ENCODE data around the gene BRIP1. TPM values are rescaled to one million over a fixed set of nuclear protein-coding genes. Genes with fewer than 3 reads are reported as not detected.
"Not testable (repeated sequence)": the region's sequence is repeated elsewhere in the genome, so short reads cannot be mapped to it uniquely, and the experiment has no call there.

BRIP1 gene
- total RNA-seq, 2 experiments from 2014 or later: 20.1 TPM

DNA sequence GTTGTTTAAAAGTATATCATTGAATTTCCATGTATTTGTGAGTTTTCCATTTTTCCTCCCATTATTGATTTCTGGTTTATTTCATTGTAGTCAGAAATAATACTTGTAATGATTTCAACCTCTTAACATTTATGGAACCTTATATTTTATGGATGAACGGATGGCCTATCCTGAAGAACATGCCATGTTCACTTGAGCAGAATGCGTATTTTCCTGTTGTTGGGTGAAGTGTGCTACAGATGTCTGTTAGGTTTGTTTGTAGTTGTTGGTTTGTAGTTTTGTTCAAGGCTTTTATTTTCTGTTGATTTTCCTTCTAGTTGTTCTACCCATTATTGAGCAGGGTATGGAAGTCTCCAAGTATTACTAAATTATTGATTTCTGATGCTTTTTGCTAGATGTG lies 165.1 kb downstream of the BRIP1 start:
- H3K27ac Mint-ChIP-seq: no peak overlapping the region
- ATAC-seq (ENCODE audit: low read depth) (no peak), DNase-seq (no peak)
- peaks cover 35% of the 10 kb centered on the region for H3K36me3 Mint-ChIP-seq
- no peaks in the 10 kb centered on the region for H3K27me3 Mint-ChIP-seq
- no peaks in the 10 kb centered on the region for H3K4me1 Mint-ChIP-seq
- no peak overlapping the region for H3K4me3 Mint-ChIP-seq
- peaks cover 18% of the 10 kb centered on the region for H3K9me3 Mint-ChIP-seq
- POLR2A ChIA-PET: no interaction called here

DNA sequence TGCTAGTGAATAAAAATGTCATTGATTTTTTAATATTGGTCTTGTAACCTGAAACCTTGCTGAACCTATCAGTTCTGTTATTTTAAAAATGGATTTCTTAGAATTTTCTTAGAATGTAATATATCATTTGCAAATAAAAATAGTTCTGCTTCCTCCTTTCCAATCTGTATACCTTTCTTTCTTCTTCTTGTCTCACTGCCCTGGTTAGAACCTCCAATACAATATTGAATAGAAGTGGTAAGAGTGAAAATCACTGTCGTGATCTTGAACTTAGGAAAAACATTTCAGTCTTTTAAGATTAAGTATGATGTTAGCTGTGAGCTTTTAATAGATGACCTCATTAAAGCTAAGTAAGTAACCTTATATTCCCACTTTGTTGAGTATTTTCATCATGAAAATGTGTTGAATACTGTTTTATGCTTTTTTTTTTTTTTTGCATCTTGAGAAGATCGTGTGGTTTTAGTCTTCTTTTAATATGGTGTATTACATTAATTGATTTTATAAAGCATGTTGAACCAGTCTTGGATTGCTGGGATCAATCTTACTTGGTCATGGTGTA lies 167.5 kb downstream of the BRIP1 start:
- Mint-ChIP-seq H3K27ac (no peak overlapping the region), H3K9me3 (peaks cover 5% of the 10 kb centered on the region), H3K27me3 (no peaks in the 10 kb centered on the region), H3K4me3 (no peak overlapping the region), H3K36me3 (peaks cover 40% of the 10 kb centered on the region), H3K4me1 (no peaks in the 10 kb centered on the region)
- POLR2A ChIA-PET: no interaction called here
- no peak for DNase-seq
- ATAC-seq (ENCODE audit: low read depth): no peak

DNA sequence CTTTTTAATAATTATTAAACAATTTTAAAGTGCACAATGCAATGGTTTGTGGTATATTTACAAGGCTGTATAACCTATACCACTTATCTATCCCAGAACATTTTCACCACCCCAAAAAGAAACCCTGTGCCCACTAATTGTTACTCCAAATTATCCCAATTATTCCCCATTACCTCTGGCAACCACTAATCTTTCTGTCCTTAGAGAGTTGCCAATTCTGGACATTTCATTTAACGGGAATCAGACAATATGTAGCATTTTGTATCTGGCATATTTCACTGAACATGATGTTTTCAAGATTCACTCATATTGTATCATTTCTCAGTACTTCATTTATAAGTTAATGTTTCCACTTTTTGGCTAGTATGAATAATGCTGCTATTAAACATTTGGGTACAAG lies 169.2 kb downstream of the BRIP1 start:
- Mint-ChIP-seq H3K4me1 (peaks cover 2% of the 10 kb centered on the region), H3K27ac (no peak overlapping the region), H3K4me3 (no peak overlapping the region), H3K27me3 (no peaks in the 10 kb centered on the region), H3K9me3 (peaks cover 4% of the 10 kb centered on the region), H3K36me3 (peaks cover 45% of the 10 kb centered on the region)
- POLR2A ChIA-PET: no interaction called here
- no peak for ATAC-seq (ENCODE audit: low read depth)
- no peak for DNase-seq

DNA sequence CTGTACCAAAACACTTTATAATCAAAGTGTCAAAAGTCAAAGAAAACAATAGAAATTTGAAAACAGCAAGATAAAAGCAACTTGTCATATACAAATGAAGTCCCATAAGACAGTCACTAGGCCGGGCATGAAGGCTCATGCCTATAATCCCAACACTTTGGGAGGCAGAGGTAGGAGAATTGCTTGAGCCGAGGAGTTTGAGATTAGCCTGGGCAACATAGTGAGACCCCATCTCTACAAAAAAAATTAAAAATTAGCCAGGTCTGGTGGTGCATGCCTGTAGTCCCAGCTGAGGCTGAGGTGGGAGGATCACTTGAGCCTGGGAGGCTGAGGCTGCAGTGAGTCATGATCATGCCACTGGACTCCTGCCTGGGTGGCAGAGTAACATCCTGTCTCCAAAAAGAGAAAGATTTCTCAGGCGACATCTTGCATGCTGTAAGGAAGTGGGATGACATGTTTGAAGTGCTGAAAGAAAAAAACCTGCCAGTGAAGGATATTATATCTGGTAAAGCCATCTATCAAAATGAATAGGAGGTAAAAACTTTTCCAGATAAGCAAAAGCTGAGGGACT lies 173.6 kb downstream of the BRIP1 start:
- POLR2A ChIA-PET: no interaction called here
- no peak for DNase-seq
- no peaks in the 10 kb centered on the region for H3K9me3 Mint-ChIP-seq
- H3K27me3 Mint-ChIP-seq: no peaks in the 10 kb centered on the region
- no peak overlapping the region for H3K27ac Mint-ChIP-seq
- no peak for ATAC-seq (ENCODE audit: low read depth)
- H3K4me1 Mint-ChIP-seq: peaks cover 2% of the 10 kb centered on the region
- no peak overlapping the region for H3K4me3 Mint-ChIP-seq
- H3K36me3 Mint-ChIP-seq: peaks cover 50% of the 10 kb centered on the region

DNA sequence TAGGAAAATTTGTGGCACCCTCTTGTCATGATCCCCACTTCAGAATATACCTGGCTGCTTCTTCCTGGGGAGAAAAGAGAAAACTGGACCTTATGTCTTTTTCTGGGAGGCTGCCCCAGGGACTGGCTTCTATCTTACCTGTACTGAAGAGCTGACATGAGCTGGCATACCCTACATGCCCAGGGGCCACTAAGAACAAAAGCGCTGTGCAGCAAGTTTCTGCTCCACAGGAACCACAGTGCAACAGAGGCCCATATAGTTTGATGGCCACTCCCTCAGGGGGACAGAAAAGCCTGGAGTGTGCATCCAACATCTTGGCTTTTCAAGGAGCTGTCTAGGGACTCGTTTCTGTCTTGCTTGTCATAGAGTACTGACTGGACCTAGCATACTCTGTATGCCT lies 175.6 kb downstream of the BRIP1 start:
- Mint-ChIP-seq H3K36me3 (peaks cover 54% of the 10 kb centered on the region), H3K4me1 (peaks cover 2% of the 10 kb centered on the region), H3K27ac (no peak overlapping the region), H3K4me3 (no peak overlapping the region), H3K27me3 (no peaks in the 10 kb centered on the region), H3K9me3 (no peaks in the 10 kb centered on the region)
- no peak for DNase-seq
- POLR2A ChIA-PET: no interaction called here
- ATAC-seq (ENCODE audit: low read depth): no peak

DNA sequence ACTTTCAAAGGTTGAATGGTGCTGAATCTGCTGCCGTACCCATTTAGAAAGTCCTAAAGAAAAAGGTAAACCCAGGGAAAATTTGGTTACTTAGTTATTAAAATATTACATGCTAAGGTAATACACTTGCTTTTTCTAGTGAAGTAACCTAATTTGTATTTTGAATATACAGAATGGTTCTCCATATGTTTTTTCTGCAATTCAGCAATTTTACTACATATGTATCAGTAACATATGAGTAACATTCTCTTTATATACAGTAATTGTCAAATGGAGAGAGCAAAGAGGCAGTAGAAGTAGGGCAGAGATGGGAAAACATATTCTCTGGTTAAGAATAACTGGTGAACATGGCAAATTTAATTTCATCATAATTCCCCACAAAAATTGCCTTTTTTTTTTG lies 177.2 kb downstream of the BRIP1 start:
- POLR2A ChIA-PET: no interaction called here
- DNase-seq: no peak
- no peak for ATAC-seq (ENCODE audit: low read depth)

DNA sequence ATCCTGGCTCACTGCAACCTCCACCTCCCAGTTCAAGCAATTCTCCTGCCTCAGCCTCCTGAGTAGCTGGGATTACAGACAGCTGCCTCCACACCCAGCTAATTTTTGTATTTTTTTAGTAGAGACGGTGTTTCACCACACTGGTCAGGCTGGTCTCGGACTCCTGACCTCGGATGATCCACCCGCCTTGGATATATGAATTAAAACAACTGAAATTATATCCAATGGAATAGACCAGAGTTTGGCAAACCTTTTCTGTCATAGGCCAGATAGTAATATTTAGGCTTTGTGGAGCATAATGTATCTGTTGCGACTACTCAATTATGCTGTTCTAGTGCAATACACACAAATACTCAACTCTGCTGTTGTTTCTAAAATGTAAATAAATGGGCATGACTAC lies 178.5 kb downstream of the BRIP1 start:
- Mint-ChIP-seq H3K9me3 (no peaks in the 10 kb centered on the region), H3K27ac (no peak overlapping the region), H3K36me3 (peaks cover 39% of the 10 kb centered on the region), H3K4me1 (peaks cover 2% of the 10 kb centered on the region), H3K27me3 (no peaks in the 10 kb centered on the region), H3K4me3 (no peak overlapping the region)
- POLR2A ChIA-PET: no interaction called here
- DNase-seq: no peak
- no peak for ATAC-seq (ENCODE audit: low read depth)

More for the DNA sequence above, 177.2 kb downstream of the BRIP1 start:
- peaks cover 43% of the 10 kb centered on the region for H3K36me3 Mint-ChIP-seq
- no peaks in the 10 kb centered on the region for H3K27me3 Mint-ChIP-seq
- H3K27ac Mint-ChIP-seq: no peak overlapping the region
- H3K4me1 Mint-ChIP-seq: peaks cover 2% of the 10 kb centered on the region
- no peaks in the 10 kb centered on the region for H3K9me3 Mint-ChIP-seq
- no peak overlapping the region for H3K4me3 Mint-ChIP-seq

DNA sequence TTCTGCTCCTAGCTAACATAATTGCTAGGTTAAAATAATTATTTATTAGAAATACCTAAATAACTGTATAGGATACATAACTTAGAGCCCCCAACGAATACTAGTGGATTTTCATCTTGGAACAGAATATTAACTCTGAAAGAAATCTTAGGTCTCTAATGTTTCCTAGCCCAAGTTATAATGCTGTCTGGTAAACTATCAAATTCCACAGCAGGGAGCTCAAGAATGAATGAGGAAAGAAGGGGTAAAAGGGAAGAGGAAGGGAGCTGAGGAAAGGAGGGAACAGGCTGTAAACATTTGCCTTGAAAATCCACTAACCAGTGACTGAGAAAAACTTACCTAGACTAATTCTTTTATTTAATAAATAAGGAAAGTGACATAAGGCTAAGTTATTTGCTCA lies 179.2 kb downstream of the BRIP1 start:
- POLR2A ChIA-PET: no interaction called here
- no peaks in the 10 kb centered on the region for H3K4me1 Mint-ChIP-seq
- ATAC-seq (ENCODE audit: low read depth) (no peak), DNase-seq (no peak)
- no peak overlapping the region for H3K4me3 Mint-ChIP-seq
- H3K36me3 Mint-ChIP-seq: peaks cover 34% of the 10 kb centered on the region
- H3K9me3 Mint-ChIP-seq: no peaks in the 10 kb centered on the region
- no peaks in the 10 kb centered on the region for H3K27me3 Mint-ChIP-seq
- no peak overlapping the region for H3K27ac Mint-ChIP-seq

DNA sequence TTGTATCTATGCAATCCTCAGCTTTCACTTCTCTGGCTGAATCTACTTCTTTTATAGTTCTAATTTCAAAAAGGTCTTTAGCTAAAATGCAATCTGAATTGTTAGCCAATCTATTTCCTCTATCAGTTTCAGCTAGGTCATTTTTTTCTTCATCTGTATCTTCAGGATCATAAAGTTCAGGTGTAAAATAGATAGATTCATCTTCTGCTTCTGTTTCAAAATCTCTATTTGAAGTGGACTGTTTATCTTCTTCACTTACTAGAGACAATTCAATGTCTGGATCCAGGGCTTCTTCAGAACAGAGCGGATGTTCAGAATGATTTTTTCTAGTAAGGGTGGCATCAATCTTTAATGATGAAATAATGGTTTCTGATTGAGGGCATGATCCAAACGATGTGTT lies 179.9 kb downstream of the BRIP1 start:
- Mint-ChIP-seq H3K9me3 (no peaks in the 10 kb centered on the region), H3K27ac (no peak overlapping the region), H3K4me1 (no peaks in the 10 kb centered on the region), H3K36me3 (peaks cover 30% of the 10 kb centered on the region), H3K27me3 (no peaks in the 10 kb centered on the region), H3K4me3 (no peak overlapping the region)
- POLR2A ChIA-PET: no interaction called here
- ATAC-seq (ENCODE audit: low read depth): no peak
- DNase-seq: no peak

DNA sequence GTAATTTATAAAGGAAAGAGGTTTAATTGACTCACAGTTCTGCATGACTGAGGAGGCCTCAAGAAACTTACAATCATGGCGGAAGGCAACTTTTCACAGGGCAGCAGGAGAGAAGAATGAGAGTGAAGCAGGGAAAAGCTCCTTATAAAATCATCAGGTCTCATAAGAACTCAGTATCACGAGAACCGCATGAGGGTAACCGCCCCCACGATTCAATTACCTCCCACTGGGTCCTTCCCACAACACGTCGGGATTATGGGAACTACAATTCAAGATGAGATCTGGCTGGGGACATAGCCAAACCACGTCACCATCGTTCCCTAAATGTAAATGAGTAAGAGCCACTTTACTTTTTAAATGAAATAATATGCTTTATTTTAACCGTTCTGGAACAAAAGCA lies 182.4 kb downstream of the BRIP1 start:
- Mint-ChIP-seq H3K36me3 (peaks cover 14% of the 10 kb centered on the region), H3K9me3 (no peaks in the 10 kb centered on the region), H3K4me1 (no peaks in the 10 kb centered on the region), H3K27me3 (peaks cover 2% of the 10 kb centered on the region), H3K27ac (no peak overlapping the region), H3K4me3 (no peak overlapping the region)
- POLR2A ChIA-PET: no interaction called here
- ATAC-seq (ENCODE audit: low read depth): no peak
- no peak for DNase-seq

DNA sequence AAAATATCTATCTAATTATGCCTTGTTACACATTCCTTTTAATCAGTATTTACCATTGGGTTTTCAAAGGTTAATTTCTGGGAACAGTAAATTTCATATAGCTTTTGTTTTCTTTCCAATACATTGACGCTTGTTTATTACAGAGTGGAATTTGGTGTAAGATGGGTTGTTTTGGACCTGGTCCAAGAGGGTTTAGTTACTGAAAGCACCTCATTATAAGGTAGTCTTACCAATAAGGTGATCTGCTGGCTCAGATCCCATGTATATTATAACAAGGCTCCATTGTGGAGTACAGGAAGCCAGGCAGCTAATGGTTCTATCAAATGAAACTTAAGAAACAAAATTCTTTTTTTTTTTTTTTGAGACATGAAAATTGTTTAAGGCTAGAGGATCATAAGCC lies 185.0 kb downstream of the BRIP1 start:
- H3K27me3 Mint-ChIP-seq: peaks cover 6% of the 10 kb centered on the region

DNA sequence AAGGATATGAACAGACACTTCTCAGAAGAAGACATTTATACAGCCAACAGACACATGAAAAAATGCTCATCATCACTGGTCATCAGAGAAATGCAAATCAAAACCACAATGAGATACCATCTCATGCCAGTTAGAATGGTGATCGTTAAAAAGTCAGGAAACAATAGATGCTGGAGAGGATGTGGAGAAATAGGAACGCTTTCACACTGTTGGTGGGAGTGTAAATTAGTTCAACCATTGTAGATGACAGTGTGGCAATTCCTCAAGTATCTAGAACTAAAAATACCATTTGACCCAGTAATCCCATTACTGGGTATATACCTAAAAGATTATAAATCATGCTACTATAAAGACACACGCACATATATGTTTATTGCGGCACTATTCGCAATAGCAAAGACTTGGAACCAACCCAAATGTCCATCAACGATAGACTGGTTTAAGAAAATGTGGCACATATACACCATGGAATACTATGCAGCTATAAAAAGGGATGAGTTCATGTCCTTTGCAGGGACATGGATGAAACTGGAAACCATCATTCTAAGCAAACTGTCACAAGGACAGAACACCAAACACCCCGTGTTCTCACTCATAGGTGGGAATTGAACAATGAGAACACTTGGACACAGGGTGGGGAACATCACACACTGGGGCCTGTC lies 186.0 kb downstream of the BRIP1 start:
- H3K27ac Mint-ChIP-seq; ATAC-seq (ENCODE audit: low read depth); H3K36me3 Mint-ChIP-seq; H3K27me3 Mint-ChIP-seq; POLR2A ChIA-PET; H3K4me3 Mint-ChIP-seq; H3K4me1 Mint-ChIP-seq; DNase-seq; H3K9me3 Mint-ChIP-seq: not testable (repeated sequence)

More for the DNA sequence above, 185.0 kb downstream of the BRIP1 start:
- Mint-ChIP-seq H3K9me3 (peaks cover 1% of the 10 kb centered on the region), H3K27ac (no peak overlapping the region), H3K4me3 (no peak overlapping the region), H3K4me1 (no peaks in the 10 kb centered on the region), H3K36me3 (peaks cover 5% of the 10 kb centered on the region)
- POLR2A ChIA-PET: no interaction called here
- ATAC-seq (ENCODE audit: low read depth) (no peak), DNase-seq (no peak)

DNA sequence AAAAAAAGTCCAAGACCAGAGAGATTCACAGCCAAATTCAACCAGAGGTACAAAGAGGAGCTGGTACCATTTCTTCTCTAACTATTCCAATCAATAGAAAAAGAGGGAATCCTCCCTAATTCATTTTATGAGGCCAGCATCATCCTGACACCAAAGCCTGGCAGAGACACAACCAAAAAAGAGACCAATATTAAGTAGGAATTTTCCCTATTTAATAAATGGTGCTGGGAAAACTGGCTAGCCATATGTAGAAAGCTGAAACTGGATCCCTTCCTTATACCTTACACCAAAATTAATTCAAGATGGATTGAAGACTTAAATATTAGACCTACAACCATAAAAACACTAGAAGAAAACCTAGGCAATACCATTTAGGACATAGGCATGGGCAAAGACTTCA lies 186.8 kb downstream of the BRIP1 start:
- H3K27me3 Mint-ChIP-seq; H3K4me3 Mint-ChIP-seq; H3K27ac Mint-ChIP-seq; DNase-seq; H3K4me1 Mint-ChIP-seq; POLR2A ChIA-PET; H3K36me3 Mint-ChIP-seq; ATAC-seq (ENCODE audit: low read depth); H3K9me3 Mint-ChIP-seq: not testable (repeated sequence)

DNA sequence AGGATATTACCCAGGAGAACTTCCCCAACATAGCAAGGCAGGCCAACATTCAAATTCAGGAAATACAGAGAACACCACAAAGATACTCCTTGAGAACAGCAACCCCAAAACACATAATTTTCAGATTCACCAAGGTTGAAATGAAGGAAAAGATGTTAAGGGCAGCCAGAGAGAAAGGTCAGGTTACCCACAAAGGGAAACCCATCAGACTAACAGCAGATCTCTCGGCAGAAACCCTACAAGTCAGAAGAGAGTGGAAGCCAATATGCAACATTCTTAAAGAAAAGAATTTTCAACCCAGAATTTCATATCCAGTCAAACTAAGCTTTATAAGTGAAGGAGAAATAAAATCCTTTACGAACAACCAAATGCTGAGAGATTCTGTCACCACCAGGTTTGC lies 188.7 kb downstream of the BRIP1 start:
- H3K4me1 Mint-ChIP-seq; H3K27ac Mint-ChIP-seq; DNase-seq; POLR2A ChIA-PET; H3K36me3 Mint-ChIP-seq; H3K4me3 Mint-ChIP-seq; ATAC-seq (ENCODE audit: low read depth); H3K9me3 Mint-ChIP-seq; H3K27me3 Mint-ChIP-seq: not testable (repeated sequence)
